HG02759 (cell line): ENCODE measurements around the gene IRX3.
"Not testable (repeated sequence)": the region's sequence is repeated elsewhere in the genome, so short reads cannot be mapped to it uniquely, and the experiment has no call there.

Experiments
- ATAC-seq: cut with Tn5 transposase; IDR thresholded peaks from one replicate; pipeline ENCODE4 v1.9.1; 2021; ENCODE audit warnings: mild to moderate bottlenecking, moderate library complexity; ENCODE audit not compliant: unreplicated experiment

The IRX3 gene

GRCh38 chr16:54280751-54281150, 5.8 kb downstream of the IRX3 start:
- no peak for ATAC-seq

DNA sequence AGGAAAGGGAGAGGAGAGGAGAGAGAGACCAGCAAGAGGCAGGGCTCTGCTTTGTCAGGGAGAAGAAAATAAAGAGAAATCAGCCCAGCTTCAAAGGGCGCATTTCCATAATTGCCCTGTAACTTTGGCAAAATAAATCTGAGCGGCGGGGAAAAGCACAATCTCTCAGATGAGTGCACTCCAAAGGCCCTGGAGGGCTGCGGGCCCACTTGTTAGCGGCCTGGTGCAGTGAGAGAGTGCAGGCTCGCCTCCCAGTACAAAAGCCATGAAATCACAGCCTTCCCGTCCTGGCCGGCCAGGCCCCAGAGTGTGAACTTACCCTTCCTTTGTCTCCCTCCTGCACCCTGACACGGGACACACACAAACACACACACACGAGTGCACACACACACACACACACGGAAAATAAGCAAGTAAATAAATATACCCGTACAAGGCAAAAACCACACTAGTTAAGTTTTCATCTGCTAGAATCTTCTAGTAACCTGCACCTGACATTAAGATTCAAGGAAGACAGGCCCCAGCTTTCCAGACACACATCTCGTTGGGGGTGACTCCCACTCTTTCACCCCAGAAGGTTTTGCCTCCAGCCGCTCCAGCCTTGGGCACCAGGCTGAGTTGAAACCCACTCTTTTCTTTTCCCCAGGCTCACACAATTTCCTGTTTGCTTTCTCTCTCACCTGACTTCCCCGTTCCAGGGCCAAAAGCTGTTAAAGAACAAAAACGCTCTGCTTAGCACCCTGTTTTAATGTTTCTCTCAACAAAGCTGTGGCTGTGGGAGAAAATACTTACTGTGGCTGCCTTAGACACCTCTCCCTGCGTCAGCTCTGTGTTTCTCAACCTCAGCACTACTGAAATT, 8.5 kb downstream of the IRX3 start:
- ATAC-seq: no peak

GRCh38 chr16:54275956-54276355, 10.6 kb downstream of the IRX3 start:
- ATAC-seq: no peak

DNA sequence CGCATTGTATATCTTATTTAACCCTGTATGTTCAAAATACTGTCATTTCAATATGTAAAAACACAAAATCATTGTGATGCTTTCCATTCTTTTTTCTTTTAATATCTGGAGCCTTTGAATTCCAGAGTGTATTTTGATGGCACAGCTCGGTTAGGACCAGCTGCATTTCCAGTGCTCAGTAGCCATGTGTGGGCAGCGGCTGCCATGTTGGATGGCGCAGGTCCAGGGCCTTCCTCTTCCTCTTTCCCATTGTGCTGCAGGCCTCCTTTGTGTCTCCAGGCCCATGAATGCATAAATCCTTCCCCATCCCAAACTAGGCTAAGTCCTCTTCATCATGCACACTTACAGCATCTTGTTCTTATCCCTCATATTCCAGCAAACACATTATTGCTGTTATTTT, 13.0 kb downstream of the IRX3 start:
- ATAC-seq: no peak

GRCh38 chr16:54270711-54271110, 15.9 kb downstream of the IRX3 start:
- no peak for ATAC-seq

DNA sequence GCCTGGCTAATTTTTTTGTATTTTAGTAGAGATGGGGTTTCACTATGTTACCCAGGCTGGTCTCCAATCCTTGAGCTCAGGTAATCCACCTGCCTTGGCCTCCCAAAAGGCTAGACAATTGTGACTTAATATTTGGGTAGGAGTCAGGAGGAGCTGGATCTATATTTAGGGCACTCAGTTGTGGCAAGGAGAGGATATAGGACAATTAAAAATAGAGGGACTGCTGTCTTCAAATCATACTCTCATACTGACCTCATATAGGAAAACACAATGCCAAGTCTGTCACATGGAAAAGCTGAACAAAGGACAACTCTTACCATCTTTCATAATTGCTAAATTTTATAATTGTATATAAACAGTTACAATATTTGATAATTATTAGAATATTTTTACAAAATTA, 17.1 kb downstream of the IRX3 start:
- ATAC-seq: no peak

GRCh38 chr16:54268766-54269165, 17.8 kb downstream of the IRX3 start:
- ATAC-seq: no peak

DNA sequence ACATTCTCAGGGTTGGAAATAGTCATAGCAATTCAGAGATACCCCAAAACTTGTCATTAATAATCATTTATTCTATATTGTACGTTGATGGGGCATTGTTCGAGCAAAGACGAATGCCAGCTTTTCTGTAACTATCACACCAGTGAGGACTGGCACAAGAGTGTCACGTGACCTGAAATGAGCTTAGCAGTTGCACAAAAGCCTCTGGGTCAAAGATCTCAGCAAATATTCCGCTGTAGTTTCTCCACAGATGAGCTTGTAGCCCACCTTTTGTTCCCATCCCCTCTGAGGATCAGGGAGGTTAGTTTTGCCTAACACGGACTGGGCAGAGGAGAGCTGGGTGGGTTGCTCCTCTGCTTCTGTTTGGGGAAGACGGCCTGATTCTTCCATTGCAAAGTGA, 18.2 kb downstream of the IRX3 start:
- ATAC-seq: no peak

DNA sequence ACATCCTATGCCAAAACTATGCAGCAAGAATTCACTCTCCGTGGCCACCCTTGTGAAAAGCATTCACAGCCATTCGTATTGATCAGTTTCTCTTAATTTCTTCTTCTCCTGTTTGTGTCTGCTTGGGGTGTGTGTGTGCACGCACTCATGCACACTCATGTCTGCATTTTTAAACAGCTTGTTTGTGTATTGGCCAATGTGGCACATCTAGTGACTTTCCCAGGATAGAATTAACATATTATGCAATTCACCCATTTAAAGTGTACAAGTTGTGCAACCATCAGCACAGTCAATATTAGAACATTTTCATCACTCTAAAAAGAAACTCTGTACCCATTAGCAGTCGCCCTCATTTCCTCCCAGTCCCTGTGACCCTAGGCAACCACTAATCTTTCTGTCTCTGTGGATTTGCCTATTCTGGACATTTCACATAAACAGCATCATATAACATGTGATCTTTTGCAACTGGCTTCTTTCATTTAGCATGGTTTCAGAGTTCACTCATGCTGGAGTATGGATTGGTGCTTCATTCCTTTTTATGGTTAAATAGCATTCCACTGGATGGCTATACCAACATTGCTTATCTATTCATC, 20.1 kb downstream of the IRX3 start:
- no peak for ATAC-seq

GRCh38 chr16:54265575-54266107, 20.9 kb downstream of the IRX3 start:
- no peak for ATAC-seq

- no peak for ATAC-seq
Measured at GRCh38 chr16:54253118-54253517, 33.5 kb downstream of the IRX3 start.

GRCh38 chr16:54248863-54249710, 37.5 kb downstream of the IRX3 start:
- ATAC-seq: no peak

DNA sequence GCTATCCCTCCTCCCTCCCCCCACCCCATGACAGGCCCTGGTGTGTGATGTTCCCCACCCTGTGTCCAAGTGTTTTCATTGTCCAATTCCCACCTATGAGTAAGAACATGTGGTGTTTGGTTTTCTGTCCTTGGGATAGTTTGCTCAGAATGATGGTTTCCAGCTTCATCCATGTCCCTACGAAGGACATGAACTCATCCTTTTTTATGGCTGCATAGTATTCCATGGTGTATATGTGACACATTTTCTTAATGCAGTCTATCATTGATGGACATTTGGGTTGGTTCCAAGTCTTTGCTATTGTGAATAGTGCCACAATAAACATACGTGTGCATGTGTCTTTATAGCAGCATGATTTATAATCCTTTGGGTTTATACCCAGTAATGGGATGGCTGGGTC, 38.9 kb downstream of the IRX3 start:
- ATAC-seq: not testable (repeated sequence)

- no peak for ATAC-seq
Measured at GRCh38 chr16:54246454-54246821, 40.1 kb downstream of the IRX3 start.

DNA sequence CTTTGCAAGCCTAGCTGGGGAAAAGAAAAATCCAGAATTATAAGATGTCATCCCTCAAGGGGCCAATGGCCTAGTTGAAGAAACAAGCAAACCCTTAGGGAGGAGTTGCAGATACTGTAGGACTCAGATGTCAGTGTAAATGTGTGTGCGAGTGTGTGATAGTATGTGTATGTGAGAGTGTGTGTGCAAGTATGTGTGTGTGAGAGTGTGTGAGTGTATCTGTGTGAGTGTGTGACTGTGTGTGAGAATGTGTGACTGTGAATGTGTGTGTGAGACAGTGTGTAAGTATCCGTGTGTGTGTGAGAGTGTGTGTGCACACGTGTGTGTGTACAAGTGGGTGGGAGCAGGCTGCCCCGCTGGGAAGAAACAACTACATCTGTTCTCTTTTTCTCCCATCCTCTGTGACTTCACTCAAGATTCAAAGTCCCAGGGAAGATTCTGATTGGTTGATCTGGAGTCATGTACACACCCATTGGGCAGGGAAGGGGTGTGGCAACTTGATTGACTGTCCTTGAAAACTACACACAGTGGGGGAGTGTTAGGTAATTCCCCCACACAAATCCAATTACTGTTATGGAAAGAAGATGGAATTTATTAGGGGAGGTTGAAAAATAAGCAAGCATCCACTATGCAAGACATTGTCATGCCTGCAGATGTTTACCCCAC, 40.7 kb downstream of the IRX3 start:
- ATAC-seq: no peak

- ATAC-seq: no peak
Measured at GRCh38 chr16:54244061-54244886, 42.3 kb downstream of the IRX3 start.

DNA sequence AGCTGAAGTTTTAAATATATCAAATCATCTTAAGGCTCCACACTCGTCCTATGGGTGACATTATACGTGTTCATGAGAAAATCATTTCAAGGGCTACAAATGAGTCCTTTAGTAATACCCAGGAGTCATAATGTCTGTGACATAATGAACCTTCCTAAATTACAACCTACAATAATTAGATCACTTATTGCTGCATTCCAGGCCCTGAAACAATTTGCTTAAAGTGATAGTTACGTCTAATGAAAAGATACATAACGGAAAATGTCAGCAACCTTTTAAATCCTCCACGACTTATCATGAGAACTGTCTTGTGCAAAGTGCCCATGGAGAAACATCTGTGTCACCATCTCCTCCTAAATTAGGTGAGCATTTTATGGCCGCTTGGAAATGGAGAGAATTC, 43.4 kb downstream of the IRX3 start:
- no peak for ATAC-seq

- ATAC-seq: no peak
Measured at GRCh38 chr16:54242199-54242598, 44.4 kb downstream of the IRX3 start.

- ATAC-seq: no peak
Measured at GRCh38 chr16:54241525-54241924, 45.1 kb downstream of the IRX3 start.
